GM12801 (cell line): ENCODE data around the gene OR51I1.

Source experiments
- TF ChIP-seq, protein P1 (sequence below): IDR thresholded peaks from one replicate; pipeline ENCODE4 v1.5.1; 2011; ENCODE audit warnings: control low read depth; ENCODE audit not compliant: insufficient read length; ENCODE audit errors: extremely low read depth

The OR51I1 gene

DNA sequence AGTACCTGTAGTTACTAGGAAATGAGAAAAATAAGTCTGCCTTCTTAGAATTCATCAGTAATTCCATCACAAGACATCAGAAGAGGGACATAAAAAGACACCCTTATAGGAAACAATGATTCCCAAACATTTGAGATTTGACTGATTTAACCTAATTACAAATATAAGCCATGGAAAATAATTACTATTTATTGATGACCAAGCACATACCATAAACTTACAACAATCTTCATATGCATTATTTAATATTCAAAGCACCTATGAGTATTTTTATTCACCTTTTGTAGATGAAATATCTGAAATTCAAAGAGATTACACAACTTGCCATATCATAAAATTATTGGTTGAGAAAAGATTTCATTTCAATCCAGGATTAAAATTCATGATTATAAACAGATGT, 32.6 kb upstream of the OR51I1 start:
- TF ChIP-seq, protein P1, sequence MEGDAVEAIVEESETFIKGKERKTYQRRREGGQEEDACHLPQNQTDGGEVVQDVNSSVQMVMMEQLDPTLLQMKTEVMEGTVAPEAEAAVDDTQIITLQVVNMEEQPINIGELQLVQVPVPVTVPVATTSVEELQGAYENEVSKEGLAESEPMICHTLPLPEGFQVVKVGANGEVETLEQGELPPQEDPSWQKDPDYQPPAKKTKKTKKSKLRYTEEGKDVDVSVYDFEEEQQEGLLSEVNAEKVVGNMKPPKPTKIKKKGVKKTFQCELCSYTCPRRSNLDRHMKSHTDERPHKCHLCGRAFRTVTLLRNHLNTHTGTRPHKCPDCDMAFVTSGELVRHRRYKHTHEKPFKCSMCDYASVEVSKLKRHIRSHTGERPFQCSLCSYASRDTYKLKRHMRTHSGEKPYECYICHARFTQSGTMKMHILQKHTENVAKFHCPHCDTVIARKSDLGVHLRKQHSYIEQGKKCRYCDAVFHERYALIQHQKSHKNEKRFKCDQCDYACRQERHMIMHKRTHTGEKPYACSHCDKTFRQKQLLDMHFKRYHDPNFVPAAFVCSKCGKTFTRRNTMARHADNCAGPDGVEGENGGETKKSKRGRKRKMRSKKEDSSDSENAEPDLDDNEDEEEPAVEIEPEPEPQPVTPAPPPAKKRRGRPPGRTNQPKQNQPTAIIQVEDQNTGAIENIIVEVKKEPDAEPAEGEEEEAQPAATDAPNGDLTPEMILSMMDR, result no peak

DNA sequence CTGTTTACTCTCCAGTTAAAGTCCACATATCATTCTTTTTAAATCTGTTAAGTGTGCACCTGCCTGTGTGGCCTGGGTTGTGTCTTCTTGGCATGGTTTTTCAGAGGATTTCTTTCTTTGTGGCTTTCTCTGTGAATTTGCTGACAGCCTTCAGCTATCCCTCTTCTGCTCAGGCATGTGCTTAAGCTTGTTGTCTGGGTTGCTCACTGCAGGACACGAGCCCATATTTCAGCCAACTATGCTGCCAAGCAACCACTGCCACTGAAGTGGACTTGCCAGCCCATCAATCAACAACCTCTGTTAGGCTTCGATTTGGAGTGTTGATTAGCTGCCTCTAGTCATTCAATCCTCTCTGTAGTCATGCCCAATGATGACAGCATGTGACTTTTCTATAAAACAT, 26.2 kb upstream of the OR51I1 start:
- TF ChIP-seq, protein P1, result no peak

- TF ChIP-seq, protein P1, result no peak
These were observed 19.8 kb upstream of the OR51I1 start for GRCh38 chr11:5460983-5461621.

GRCh38 chr11:5449432-5449831, 8.1 kb upstream of the OR51I1 start:
- TF ChIP-seq, protein P1, result no peak

DNA sequence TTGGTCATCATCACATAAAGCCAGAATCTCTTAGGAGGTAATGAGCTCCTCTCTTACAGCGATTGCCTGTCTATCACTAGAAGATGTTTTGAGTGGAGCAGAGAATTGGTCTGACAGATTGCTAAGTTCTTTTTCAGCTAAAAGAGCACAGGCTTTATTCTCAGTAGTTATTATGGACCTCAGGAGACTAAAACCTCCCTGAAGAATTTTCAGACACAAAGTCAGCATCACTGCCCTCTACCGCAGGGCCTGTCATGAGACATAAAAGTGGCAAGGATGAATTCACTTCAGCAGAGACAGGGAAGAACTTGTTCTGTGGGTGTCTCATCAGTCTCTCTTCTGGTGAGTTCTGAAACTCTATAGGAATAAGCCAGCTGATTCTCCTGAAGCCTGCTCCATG, 7.7 kb upstream of the OR51I1 start, which contains the start of gene OR51I2:
Gene OR51I2 (plus strand): TSS at position 301 of the 400 bp plus-strand sequence. CDS start 4,166 bp downstream, outside the sequence.
- TF ChIP-seq, protein P1, result no peak

DNA sequence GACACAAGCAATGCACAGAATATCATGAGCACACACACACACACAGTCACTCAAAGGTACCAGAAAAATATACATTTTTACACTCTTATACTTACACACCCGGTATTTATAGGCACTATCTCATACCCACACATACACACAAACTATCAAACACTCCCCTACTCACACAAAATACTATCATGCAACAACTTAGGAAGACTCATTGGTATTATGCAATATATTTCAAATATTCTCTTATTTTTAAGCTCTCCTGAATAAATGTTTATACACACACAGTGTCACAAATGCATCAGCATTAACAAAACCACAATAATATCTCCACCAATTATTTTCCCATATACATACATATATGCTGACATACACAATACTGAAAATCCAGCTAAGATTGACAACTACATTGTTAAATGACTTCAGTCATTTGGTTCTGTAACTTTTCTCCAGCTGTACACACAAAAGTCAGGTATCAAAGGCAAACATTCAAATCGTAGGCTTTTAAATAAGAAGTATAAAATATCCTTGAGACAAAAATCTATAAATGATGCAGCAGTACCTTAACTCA, 2.6 kb upstream of the OR51I1 start:
- TF ChIP-seq, protein P1, result no peak

GRCh38 chr11:5423131-5423530, 18.2 kb downstream of the OR51I1 start:
- TF ChIP-seq, protein P1, result no peak
